GM12878 (cell line): ENCODE results near the gene TCHP. TPM values are rescaled to one million over a fixed set of nuclear protein-coding genes. Genes with fewer than 3 reads are reported as not detected.

Experiments used
- ATAC-seq: fragments of 200-7000 bp; cut with Tn5 transposase; 3 replicates; pipeline ENCODE4 v1.9.1; 2020; ENCODE audit warnings: mild to moderate bottlenecking, moderate library complexity
- BruUV-seq: library from RNA; stranded (reverse); fragments of 400-500 nt; replicated peaks from 2 replicates; lab custom pipeline; 2021; lab: Mats Ljungman, UMichigan
- CTCF ChIA-PET: fragments of 300-600 bp; sonication (Branson Sonifier 250); formaldehyde crosslinking; extraction: SDS; loops from one replicate; lab custom pipeline; 2021; ENCODE audit warnings: inconsistent platforms; lab: Yijun Ruan, JAX
- POLR2A ChIA-PET: fragments of 350-600 bp; formaldehyde crosslinking; extraction: SDS; loops from one replicate; lab custom pipeline; 2021; ENCODE audit warnings: inconsistent platforms; lab: Charles Lee
- RAD21 ChIA-PET: fragments of 300-600 bp; sonication (Branson Sonifier 250); formaldehyde crosslinking; loops from one replicate; lab custom pipeline; 2023; ENCODE audit warnings: antibody characterized with exemption; ENCODE audit not compliant: unreplicated experiment; lab: Charles Lee
- SMC1A ChIA-PET: fragments of 300-600 bp; sonication (Branson Sonifier 250); formaldehyde crosslinking; loops from one replicate; lab custom pipeline; 2023; ENCODE audit not compliant: unreplicated experiment, uncharacterized antibody; lab: Charles Lee
- DNase-seq: peaks from one replicate; pipeline ENCODE4 v3.0.0-alpha.2; 2011; ENCODE audit warnings: low read depth, low spot score
- FAIRE-seq: peaks from 3 replicates; lab custom pipeline; 2011; peaks lifted over from hg19 to GRCh38; lab: Jason Lieb, UNC
- H2AFZ ChIP-seq: 2 replicates; pipeline ENCODE4 v1.6.0; 2011; ENCODE audit warnings: low read depth, low read length, control low read depth; ENCODE audit not compliant: control insufficient read depth
- H3K27ac ChIP-seq: 2 replicates; pipeline ENCODE4 v1.5.1; 2011; ENCODE audit warnings: control low read depth; ENCODE audit not compliant: control insufficient read depth, insufficient read depth
- H3K27me3 ChIP-seq, 2 experiments: replicated peaks in 1 of 2; 2 replicates each; pipeline versions ENCODE4 v1.6.0 to v1.6.1; 2011; ENCODE audit warnings: low read length in 1 of 2; ENCODE audit not compliant: control insufficient read depth in 2 of 2, insufficient read depth in 2 of 2
- H3K36me3 ChIP-seq, 2 experiments: 2 replicates each; pipeline ENCODE4 v1.5.1; 2011; ENCODE audit warnings: low read length in 1 of 2; ENCODE audit not compliant: control insufficient read depth in 2 of 2, insufficient read depth in 2 of 2
- H3K4me1 ChIP-seq: 2 replicates; pipeline ENCODE4 v1.6.1; 2011; ENCODE audit warnings: mild to moderate bottlenecking, low read length, moderate library complexity, mixed read lengths; ENCODE audit not compliant: control insufficient read depth, insufficient read depth
- H3K4me2 ChIP-seq: 2 replicates; pipeline ENCODE4 v1.6.0; 2011; ENCODE audit warnings: control low read depth; ENCODE audit not compliant: control insufficient read depth, insufficient read depth
- H3K4me3 ChIP-seq: fragments of 200-600 bp; sonication (generic); 2 replicates; pipeline ENCODE4 v1.5.1; 2016
- H3K79me2 ChIP-seq: 2 replicates; pipeline ENCODE4 v1.6.0; 2011; ENCODE audit warnings: low read length; ENCODE audit not compliant: control insufficient read depth, insufficient read depth
- H3K9ac ChIP-seq: 2 replicates; pipeline ENCODE4 v1.8.0; 2011; ENCODE audit warnings: low read length, control low read depth, mixed read lengths; ENCODE audit not compliant: control insufficient read depth, insufficient read depth
- H3K9me3 ChIP-seq: replicated peaks from 3 replicates; pipeline ENCODE4 v1.5.1; 2011; ENCODE audit warnings: mild to moderate bottlenecking, low read length; ENCODE audit not compliant: control insufficient read depth, insufficient read depth
- H4K20me1 ChIP-seq: 2 replicates; pipeline ENCODE4 v1.6.0; 2011; ENCODE audit not compliant: control insufficient read depth, insufficient read depth
- BCL11A ChIP-seq: IDR thresholded peaks from 2 replicates; pipeline ENCODE4 v1.6.1; 2011; ENCODE audit warnings: low read depth, low read length
- BMI1 ChIP-seq: fragments of 450-650 bp; IDR thresholded peaks from 2 replicates; pipeline ENCODE4 v1.6.1; 2016; ENCODE audit warnings: mild to moderate bottlenecking, moderate library complexity, borderline replicate concordance
- BRCA1 ChIP-seq: IDR thresholded peaks from 2 replicates; pipeline ENCODE4 v1.6.1; 2011; ENCODE audit warnings: low read depth, low read length, improper control_type of control experiment
- CHD1 ChIP-seq: IDR thresholded peaks from 2 replicates; pipeline ENCODE4 v1.6.1; 2012; ENCODE audit warnings: low read depth, low read length, improper control_type of control experiment
- CREB1 ChIP-seq: IDR thresholded peaks from 2 replicates; pipeline ENCODE4 v1.6.1; 2012; ENCODE audit warnings: low read depth, mild to moderate bottlenecking, inconsistent platforms
- IKZF1 ChIP-seq: fragments of 450-650 bp; conservative IDR thresholded peaks from 2 replicates; pipeline ENCODE4 v1.6.1; 2017; ENCODE audit warnings: antibody characterized with exemption, mild to moderate bottlenecking
- IKZF2 ChIP-seq, 2 experiments: fragments of 450-650 bp; IDR thresholded peaks; 2 replicates each; pipeline ENCODE4 v1.6.1; 2017; ENCODE audit warnings: mild to moderate bottlenecking in 2 of 2, moderate library complexity in 2 of 2
- LARP7 ChIP-seq: fragments of 450-650 bp; IDR thresholded peaks from 2 replicates; pipeline ENCODE4 v1.6.1; 2017; ENCODE audit warnings: mild to moderate bottlenecking
- MAX ChIP-seq: IDR thresholded peaks from 2 replicates; pipeline ENCODE4 v1.6.1; 2012; ENCODE audit warnings: low read depth, low read length, improper control_type of control experiment
- MEF2A ChIP-seq: IDR thresholded peaks from 2 replicates; pipeline ENCODE4 v1.6.1; 2011; ENCODE audit warnings: low read depth, mild to moderate bottlenecking, low read length, moderate library complexity; ENCODE audit not compliant: insufficient read depth
- MEF2B ChIP-seq: fragments of 450-650 bp; IDR thresholded peaks from 2 replicates; pipeline ENCODE4 v1.6.1; 2018; ENCODE audit warnings: mild to moderate bottlenecking, moderate library complexity; ENCODE audit not compliant: partially characterized antibody, poor library complexity, severe bottlenecking
- MTA3 ChIP-seq: IDR thresholded peaks from 2 replicates; pipeline ENCODE4 v1.6.1; 2012; ENCODE audit warnings: low read length, inconsistent platforms, borderline replicate concordance
- MXI1 ChIP-seq: fragments of 150-350 bp; IDR thresholded peaks from 2 replicates; pipeline ENCODE4 v1.6.1; 2011; ENCODE audit warnings: low read depth, mild to moderate bottlenecking, inconsistent platforms, low read length, improper control_type of control experiment
- TARDBP ChIP-seq: IDR thresholded peaks from 2 replicates; pipeline ENCODE4 v1.6.1; 2016; ENCODE audit warnings: borderline replicate concordance
- ZNF207 ChIP-seq: fragments of 450-650 bp; IDR thresholded peaks from 2 replicates; pipeline ENCODE4 v1.6.1; 2014; ENCODE audit warnings: antibody characterized with exemption, mild to moderate bottlenecking, borderline replicate concordance
- ZNF687 ChIP-seq: fragments of 450-650 bp; IDR thresholded peaks from 2 replicates; pipeline ENCODE4 v1.6.1; 2017; ENCODE audit warnings: mild to moderate bottlenecking, moderate library complexity
- ZZZ3 ChIP-seq: IDR thresholded peaks from 2 replicates; pipeline ENCODE4 v1.6.1; 2011; ENCODE audit warnings: low read depth; ENCODE audit not compliant: control insufficient read depth, insufficient read length
- WGBS: methylation state at CpG from one replicate; pipeline ENCODE4 v1.1.6; 2016; ENCODE audit warnings: low lambda C conversion rate; ENCODE audit not compliant: insufficient replicate concordance, insufficient coverage; ENCODE audit errors: missing lambda C conversion rate; 5-methylcytosine and 5-hydroxymethylcytosine counted together
- in situ Hi-C: fragments of 300-500 bp; cut with MboI; formaldehyde crosslinking; loops from 9 replicates; pipeline ENCODE4 v1.14.3; 2018; ENCODE audit warnings: mixed read lengths
- intact Hi-C: fragments of 100-400 bp; cut with micrococcal nuclease; formaldehyde crosslinking; loops from one replicate; pipeline ENCODE4 v1.14.2; 2022; ENCODE audit not compliant: unreplicated experiment
- polyA plus RNA-seq, 11 experiments: library from polyadenylated mRNA; depleted of rRNA in 4 of 11; unstranded in 6 of 11; stranded (reverse) in 5 of 11; fragments of >200 nt; fragmentation: Nextera tagmentation in 4 of 11; fragmentation: Illumina TruSeq in 1 of 11; extraction: Ambion mirVana in 4 of 11; extraction: Trizol in 1 of 11; gene quantifications; 1 replicate in 1 of 11; 2 replicates in 10 of 11; pipeline versions ENCODE4 v1.2.1 to v1.2.3, GENCODE V29; 2011 to 2016; ENCODE audit warnings: inconsistent platforms in 2 of 11, missing spikeins in 2 of 11, low read depth in 1 of 11
- total RNA-seq, 4 experiments: library from RNA; depleted of rRNA in 3 of 4; stranded (reverse); fragments of >200 nt in 3 of 4; fragmentation: Illumina TruSeq in 1 of 4; extraction: Trizol in 1 of 4; gene quantifications; 2 replicates each; pipeline versions ENCODE4 v1.2.1 to v1.2.3, GENCODE V29; 2013 to 2021
- TF ChIP-seq, protein P1 (sequence below), 3 experiments: IDR thresholded peaks in 2 of 3; conservative IDR thresholded peaks in 1 of 3; 2 replicates each; pipeline ENCODE4 v1.5.1; 2011; ENCODE audit warnings: low read depth in 3 of 3, low read length in 3 of 3, mild to moderate bottlenecking in 3 of 3, control low read depth in 2 of 3, moderate library complexity in 2 of 3, inconsistent platforms in 1 of 3, mixed read lengths in 1 of 3; ENCODE audit not compliant: control insufficient read depth in 2 of 3, insufficient read depth in 1 of 3; ENCODE audit errors: extremely low read depth in 1 of 3
- TF ChIP-seq, protein P2 (sequence below): fragments of 450-650 bp; IDR thresholded peaks from 2 replicates; pipeline ENCODE4 v1.6.1; 2014; ENCODE audit warnings: mild to moderate bottlenecking

TCHP gene
- total and polyA plus RNA-seq, 10 of the 15 experiments (the other 5 are each of a cell fraction or from before 2014, with no cell fraction given): 4.8 to 18.6 (median 15.0) TPM

- H3K79me2 ChIP-seq: no peaks in the 10 kb centered on the region
- in situ Hi-C loops (no loop called here), intact Hi-C loops (no loop called here)
- H3K27ac ChIP-seq: no peak overlapping the region
- SMC1A ChIA-PET: interaction anchor here (2.2 kb wide), 1 partner anchor 12 kb away, joined by 7 read pairs; no protein-coding TSS in a partner anchor
- 96% methylated on average over 6 of the region's 6 CpGs for WGBS
- H3K4me2 ChIP-seq: no peak overlapping the region
- H3K9ac ChIP-seq: no peak overlapping the region
- CTCF ChIA-PET: interaction anchor here (2.8 to 3.7 kb wide), 2 partner anchors 10 to 12 kb away, joined by 11 read pairs; no protein-coding TSS in a partner anchor
- no peaks in the 10 kb centered on the region for H3K9me3 ChIP-seq
- ATAC-seq (no peak), FAIRE-seq (no peak), DNase-seq (no peak)
- POLR2A ChIA-PET: interaction anchor here (0.6 kb wide), 1 partner anchor 998 kb away, joined by 3 read pairs; no protein-coding TSS in a partner anchor
- H3K4me1 ChIP-seq: no peaks in the 10 kb centered on the region
- H2AFZ ChIP-seq: no peak overlapping the region
- H3K36me3 ChIP-seq: peaks cover 1 to 6% of the 10 kb centered on the region in 2 experiments; a peak in 3 of 4 replicates
- H3K4me3 ChIP-seq: no peak overlapping the region
- BruUV-seq: no TSS peak
- H4K20me1 ChIP-seq: no peaks in the 10 kb centered on the region
- RAD21 ChIA-PET: interaction anchor here (1.1 kb wide), 1 partner anchor 8 kb away, joined by 3 read pairs; no protein-coding TSS in a partner anchor
- no peaks in the 10 kb centered on the region for H3K27me3 ChIP-seq
- TF ChIP-seq MEF2B: no peak
- TF ChIP-seq BCL11A: no peak
- TF ChIP-seq, protein P1, sequence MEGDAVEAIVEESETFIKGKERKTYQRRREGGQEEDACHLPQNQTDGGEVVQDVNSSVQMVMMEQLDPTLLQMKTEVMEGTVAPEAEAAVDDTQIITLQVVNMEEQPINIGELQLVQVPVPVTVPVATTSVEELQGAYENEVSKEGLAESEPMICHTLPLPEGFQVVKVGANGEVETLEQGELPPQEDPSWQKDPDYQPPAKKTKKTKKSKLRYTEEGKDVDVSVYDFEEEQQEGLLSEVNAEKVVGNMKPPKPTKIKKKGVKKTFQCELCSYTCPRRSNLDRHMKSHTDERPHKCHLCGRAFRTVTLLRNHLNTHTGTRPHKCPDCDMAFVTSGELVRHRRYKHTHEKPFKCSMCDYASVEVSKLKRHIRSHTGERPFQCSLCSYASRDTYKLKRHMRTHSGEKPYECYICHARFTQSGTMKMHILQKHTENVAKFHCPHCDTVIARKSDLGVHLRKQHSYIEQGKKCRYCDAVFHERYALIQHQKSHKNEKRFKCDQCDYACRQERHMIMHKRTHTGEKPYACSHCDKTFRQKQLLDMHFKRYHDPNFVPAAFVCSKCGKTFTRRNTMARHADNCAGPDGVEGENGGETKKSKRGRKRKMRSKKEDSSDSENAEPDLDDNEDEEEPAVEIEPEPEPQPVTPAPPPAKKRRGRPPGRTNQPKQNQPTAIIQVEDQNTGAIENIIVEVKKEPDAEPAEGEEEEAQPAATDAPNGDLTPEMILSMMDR (IDR thresholded peaks at IDR 0.05 in 2 of 3, conservative IDR thresholded peaks at IDR 0.05 in 1 of 3; ENCODE audit: control insufficient read depth in 2 of 3, extremely low read depth in 1 of 3, insufficient read depth in 1 of 3, low read depth in 3 of 3, low read length in 3 of 3): no peak
- TF ChIP-seq ZNF687: no peak
- no peak for TF ChIP-seq MAX
- no peak for TF ChIP-seq BMI1
- TF ChIP-seq IKZF2 (IDR thresholded peaks at IDR 0.05): no peak
- no peak for TF ChIP-seq IKZF1
- TF ChIP-seq CREB1: no peak
- no peak for TF ChIP-seq ZZZ3
- TF ChIP-seq LARP7: no peak
- TF ChIP-seq CHD1: no peak
- TF ChIP-seq MXI1: no peak
- TF ChIP-seq ZNF207: no peak
- TF ChIP-seq, protein P2, sequence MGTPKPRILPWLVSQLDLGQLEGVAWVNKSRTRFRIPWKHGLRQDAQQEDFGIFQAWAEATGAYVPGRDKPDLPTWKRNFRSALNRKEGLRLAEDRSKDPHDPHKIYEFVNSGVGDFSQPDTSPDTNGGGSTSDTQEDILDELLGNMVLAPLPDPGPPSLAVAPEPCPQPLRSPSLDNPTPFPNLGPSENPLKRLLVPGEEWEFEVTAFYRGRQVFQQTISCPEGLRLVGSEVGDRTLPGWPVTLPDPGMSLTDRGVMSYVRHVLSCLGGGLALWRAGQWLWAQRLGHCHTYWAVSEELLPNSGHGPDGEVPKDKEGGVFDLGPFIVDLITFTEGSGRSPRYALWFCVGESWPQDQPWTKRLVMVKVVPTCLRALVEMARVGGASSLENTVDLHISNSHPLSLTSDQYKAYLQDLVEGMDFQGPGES: no peak
- no peak for TF ChIP-seq BRCA1
- no peak for TF ChIP-seq MTA3
- TF ChIP-seq TARDBP: no peak
- no peak for TF ChIP-seq MEF2A
Measured at GRCh38 chr12:109857715-109858114, 42.4 kb upstream of the TCHP start.
